Measurements from ENCODE around the gene ABCD3.
"Not testable (repeated sequence)": the region's sequence is repeated elsewhere in the genome, so short reads cannot be mapped to it uniquely, and the experiment has no call there.

The ABCD3 gene

DNA sequence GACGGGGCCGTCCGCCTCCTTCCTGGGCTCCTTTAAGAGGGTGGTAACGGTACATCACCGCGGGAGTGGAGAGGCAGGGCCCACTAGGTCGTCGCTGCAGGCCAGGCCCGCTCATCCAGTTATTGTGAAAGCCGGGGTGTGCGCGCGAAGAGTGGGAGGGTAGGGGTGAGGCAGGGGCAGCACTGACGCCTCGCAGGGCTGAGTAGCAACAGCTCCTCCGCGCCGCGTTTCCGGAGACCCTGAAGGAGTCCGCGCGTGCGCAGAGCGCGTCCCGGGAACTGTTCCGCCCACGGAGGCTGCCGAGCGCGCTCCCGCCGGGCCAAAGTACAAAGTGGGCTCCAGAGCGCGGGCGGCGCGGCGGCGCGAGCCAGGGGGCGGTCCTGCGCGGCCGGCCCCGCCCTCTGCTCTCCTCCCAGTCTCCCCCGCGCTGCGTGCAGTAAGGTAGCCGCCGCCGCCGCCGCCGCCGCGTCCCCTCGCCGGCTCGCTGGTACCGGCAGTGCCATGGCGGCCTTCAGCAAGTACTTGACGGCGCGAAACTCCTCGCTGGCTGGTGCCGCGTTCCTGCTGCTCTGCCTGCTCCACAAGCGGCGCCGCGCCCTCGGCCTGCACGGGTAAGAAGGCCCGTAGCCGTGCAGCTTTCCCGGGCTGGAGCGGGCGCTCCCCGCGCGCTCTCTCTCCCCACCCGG, at the start of gene ABCD3:
TSS of gene ABCD3 (plus strand) at position 412 of the 686 bp plus-strand sequence. CDS start at position 502, 90 bp downstream.
- peak; percentile 96 for DNase-seq (ENCODE audit: low read depth)

DNA sequence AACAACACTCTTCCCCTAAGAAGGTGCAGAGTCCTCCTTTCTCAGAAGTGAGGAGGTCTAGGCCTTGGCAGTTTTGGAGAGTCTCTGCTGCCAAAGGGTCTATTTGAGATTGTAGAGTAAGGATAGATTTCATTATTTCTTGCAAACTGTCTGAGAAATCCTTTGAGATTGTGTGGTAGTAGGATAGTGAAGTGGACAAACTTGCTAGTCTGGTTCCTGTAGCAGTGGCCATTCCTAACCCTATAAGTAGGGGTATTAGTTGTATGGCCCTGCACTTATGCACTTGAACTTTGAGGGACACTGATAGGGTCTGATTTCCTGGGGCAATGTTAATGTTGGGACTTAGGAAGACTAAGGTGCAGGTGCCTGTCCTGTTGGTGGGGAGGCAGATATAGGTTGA, 45.4 kb upstream of the ABCD3 start:
- DNase-seq (ENCODE audit: low read depth), result not testable (repeated sequence)

DNA sequence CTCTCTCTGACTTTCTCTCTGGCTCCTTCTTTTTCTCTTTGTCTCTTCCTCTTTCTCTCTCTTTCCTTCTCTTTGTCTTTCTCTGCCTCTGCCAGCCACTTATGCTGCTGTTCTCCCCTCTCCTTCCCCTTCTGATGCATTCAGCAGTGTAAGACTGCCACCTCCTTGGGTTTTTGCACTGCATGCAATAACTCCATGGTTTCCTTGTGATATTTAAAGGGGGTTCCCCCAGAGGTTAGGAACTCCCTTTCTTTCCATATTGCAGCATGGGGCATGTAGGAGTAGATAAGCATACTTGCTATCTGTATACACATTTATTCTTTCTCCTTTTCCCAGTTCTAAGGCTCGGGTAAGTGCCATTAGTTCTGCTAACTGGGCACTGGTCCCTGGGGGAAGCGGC, 44.9 kb upstream of the ABCD3 start:
- not testable (repeated sequence) for DNase-seq (ENCODE audit: low read depth)

DNA sequence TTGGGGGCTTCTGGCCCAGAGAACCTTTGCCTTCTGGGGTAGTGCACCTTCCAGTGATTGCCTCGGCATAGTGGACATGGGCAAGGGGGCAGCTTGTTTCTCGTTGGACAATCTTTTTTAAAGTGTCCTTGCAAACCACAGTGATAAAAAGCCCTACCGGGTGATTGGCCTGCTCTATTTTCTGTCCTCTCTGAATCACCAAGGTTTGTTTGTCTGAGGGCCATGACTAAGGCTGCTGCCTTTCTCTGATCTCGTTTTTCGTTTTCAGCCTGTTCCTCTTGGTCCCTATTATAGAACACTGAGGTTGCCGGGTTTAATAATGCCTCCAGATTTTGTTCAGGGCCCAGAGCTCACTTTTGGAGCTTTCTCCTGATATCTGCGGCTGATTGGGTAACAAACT, 42.5 kb upstream of the ABCD3 start:
- not testable (repeated sequence) for DNase-seq (ENCODE audit: low read depth)

DNA sequence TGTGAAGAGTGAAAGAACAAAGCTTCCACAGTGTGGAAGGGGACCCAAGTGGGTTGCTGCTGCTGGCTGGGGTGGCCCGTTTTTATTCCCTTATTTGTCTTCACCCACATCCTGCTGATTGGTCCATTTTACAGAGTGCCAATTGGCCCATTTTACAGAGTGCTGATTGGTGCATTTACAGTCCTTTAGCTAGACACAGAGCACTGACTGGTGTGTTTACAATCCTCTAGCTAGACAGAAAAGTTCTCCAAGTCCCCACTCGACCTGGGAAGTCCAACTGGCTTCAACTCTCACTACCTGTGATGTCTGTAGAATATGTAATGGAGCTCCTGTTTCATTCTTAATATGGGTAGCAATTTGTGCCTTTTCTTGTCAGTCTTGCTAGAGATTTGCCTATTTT, 39.7 kb upstream of the ABCD3 start:
- not testable (repeated sequence) for DNase-seq (ENCODE audit: low read depth)

DNA sequence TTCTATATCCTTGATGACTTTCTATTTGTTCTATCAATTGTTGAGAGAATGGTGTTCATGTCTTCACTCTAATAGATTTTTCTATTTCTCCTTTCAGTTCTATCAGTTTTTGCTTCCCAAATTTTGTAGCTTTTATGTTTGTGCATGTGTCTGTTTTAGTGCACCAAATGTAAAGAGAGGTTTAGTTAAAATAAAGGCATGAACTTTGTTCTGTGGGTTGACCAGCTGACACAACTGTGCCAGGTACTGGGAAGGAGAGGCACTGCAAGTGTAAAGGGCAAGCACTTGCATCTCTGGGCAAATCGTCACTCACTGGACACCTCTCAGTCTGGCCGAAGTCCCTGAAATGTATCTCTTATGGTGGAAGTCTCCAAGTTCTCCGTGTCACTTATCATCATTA, 38.6 kb upstream of the ABCD3 start:
- no peak for DNase-seq (ENCODE audit: low read depth)

DNA sequence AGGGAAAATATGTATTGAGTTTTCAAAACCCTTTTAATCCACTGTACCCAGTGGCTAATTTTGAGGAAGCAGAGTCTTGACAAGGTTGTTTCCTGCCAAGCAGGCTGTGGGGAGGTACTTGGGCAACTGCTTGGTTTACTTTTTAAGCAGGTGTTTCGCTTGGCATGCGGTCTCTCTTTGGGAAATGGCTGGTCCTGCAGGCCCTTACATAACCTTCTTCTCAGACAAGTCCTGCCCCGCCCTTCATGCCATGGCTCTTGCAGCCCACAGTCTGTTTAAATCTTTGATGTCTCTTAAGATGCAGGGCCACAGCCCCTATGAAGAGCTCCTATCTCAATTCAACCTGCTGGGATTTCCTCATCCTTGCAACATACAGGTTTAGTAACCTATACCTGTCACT, 36.0 kb upstream of the ABCD3 start:
- no peak for DNase-seq (ENCODE audit: low read depth)

DNA sequence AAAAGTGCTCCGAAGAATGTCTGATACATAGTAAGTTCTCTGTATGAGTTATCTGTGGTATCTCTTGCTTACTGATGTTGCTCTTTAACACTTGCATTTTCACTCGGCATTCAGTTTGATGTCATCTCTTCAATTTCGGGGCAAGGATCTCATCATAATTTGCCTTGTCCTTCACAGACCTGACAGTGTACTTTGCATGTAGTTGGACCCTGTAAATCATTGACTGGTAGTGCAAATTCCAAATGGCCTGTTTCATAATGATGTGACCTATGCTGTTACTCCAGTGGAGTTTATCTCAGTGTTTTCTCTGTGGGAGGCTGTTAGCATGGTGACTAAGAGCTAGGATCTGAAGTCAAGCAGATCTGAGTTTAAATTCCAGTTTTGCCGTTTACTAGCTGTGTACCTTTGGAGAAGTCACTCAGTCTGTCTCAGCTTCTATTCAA, 34.2 kb upstream of the ABCD3 start:
- DNase-seq (ENCODE audit: low read depth), result no peak

DNA sequence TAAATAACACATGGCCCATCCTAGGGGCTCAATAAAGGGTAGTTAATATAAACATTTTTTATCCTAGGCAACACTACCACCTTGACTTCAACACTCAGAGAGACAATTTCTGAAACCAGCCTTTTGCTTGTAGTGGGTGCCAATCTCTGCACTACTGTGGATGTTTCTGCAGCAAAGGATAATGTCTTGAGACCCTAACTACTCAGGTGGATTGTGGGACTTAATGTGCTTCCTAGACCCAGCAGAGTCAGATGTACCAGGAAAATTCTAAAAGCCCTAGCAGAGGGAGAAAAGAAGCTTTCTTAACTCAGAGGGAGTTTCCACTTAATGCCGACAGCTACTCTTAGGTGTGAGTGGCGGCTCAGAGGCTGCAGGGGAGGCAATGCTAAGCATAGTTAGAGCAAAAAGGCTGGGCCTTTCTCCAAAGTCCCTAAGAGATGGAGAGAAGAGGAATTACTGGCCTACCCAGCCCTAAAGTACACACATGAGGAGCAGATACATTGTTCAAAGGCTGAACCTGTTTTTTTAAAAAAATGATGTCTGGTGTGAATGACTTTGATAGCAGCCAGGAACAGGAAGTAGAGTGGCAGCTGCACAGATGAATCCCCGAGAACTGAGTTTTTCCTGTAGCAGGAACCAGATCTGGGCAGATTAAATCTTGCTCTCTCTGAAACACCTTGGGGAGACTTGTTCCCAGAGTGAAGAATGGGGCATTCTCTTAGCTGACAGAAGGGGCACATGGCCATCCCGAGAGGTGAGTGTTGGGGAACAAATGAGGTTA, 33.5 kb upstream of the ABCD3 start:
- DNase-seq (ENCODE audit: low read depth), result no peak

DNA sequence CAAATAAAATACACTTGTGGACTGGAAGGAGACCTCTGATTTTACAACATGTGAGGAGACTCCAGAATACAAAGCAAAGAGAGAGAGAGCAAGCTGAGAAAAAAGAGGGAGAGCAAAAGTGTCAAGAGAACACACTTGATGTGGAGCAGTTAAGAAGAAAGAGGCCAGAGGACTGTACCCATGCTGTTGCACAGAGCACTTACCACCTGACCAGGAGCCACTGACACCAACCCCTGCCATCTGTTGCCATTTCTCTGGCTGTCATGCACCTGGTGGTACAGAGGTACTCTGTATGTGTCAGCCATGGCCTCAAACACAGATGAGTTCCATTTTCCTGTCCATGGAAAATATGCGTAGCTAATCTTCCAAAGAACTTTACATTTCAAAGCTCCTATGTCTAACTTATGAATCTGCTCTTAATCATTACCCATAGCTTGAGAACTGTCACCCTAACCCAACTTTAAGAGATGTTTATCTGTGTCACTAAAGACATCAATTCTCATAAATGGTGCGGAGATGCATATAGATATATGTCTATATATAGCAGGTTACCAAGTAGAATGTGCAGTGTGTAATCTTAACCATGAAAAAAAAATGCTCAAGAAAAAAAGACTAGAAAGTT, 32.8 kb upstream of the ABCD3 start:
- DNase-seq (ENCODE audit: low read depth), result no peak

DNA sequence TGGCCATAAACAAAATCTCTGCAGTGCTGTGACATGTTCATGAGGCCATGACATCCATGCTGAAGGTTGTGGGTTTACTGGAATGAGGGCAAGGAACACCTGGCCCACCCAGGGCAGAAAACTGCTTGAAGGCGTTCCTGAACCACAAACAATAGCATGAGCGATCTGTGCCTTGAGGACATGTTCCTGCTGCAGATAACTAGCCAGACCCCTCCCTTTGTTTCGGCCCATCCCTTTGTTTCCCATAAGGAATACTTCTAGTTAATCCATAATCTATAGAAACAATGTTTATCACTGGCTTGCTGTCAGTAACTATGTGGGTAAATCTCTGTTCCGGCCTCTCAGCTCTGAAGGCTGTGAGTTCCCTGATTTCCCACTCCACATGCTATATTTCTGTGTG, 28.9 kb upstream of the ABCD3 start:
- no peak for DNase-seq (ENCODE audit: low read depth)

DNA sequence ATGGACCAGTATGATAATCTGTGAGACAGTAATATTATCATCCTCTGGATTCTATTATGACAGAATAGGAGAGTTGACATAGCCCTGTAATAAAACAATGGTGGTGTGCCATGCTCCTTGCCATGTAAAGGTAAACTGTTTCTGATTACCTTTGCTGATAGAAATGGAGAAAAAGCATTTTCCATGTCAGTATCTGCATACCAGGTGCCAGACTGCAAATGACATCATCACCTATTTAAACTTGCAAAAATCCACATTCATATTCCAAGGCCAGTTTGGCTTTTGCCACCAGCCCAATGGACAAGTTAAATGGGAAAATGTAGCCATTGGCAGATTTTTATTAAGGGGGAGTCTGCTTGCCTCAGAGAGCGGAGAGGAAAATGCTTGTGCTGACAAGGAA, 23.9 kb upstream of the ABCD3 start:
- no peak for DNase-seq (ENCODE audit: low read depth)

DNA sequence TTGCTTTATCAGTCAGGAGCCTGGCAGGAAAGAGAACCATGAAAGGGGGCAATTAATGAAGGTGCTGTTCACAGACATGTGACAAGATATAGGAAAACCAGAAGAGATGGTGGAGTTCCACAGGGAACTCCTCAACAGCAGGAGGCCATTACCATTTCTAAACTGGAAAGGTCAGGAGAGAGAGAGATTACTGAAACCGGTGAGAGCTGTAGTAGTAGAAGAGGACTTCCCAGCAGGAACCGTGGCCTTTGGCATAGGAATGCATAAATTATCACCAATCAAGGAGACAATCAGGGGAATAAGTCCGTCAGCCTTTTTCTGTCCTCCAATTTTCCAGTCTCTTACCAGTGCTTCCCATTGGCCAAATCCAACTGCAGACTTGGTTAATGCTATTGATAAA, 23.0 kb upstream of the ABCD3 start:
- no peak for DNase-seq (ENCODE audit: low read depth)

DNA sequence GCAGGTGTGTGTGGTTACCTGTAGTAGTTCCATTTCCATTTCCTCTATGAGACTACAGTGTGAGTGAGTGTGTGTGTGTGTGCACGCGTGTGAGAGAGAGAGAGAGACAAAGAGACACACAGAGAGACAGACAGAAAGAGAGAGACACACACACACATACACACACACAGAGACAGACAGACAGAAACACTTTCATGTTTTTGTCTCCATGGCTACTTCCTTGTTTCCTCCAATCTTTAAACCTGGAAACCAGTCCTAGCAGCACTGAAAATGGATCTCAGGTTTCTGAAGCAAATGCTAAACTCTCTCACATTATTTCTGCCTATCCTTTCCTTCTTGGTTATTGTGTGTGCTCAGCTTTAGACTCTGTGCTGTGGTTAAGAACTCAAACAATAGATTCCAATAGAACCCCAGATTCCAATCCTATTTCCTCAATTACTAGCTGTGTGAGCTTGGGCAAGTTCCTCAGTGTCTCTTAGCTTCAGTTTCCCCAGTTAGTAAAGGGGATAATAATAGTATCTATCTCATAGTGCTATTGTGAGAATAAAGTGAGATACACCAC, 22.4 kb upstream of the ABCD3 start:
- DNase-seq (ENCODE audit: low read depth), result no peak

DNA sequence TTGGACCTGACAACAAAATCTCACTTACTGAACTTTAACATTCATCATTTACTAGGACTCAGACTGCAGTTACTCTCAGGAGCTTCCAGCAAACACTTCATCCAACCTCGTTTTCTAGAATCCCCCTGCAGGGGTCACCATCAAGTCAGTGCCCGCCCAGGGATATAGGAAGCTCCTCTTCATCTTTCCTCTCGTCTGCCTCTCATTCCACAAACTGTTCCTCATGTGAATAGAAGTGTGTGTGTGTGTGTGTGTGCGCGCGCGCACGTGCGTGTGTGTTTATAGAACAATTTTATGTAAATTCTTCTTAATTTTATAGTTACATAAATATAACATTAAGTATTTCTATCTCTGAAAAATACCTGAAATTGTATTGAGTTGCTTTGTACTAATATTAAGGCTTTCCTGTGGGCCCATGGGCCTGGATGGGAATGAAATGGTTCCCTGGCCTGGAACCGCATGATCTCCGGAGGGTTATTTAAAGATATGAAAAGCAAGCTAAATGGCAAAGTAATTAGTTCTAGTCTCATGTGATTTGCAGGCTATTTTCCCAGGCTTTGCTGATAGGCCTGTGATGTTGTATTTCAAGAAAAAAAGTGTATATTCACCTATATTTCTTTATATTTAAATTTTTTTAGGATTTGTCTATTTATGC, 21.7 kb upstream of the ABCD3 start:
- no peak for DNase-seq (ENCODE audit: low read depth)

DNA sequence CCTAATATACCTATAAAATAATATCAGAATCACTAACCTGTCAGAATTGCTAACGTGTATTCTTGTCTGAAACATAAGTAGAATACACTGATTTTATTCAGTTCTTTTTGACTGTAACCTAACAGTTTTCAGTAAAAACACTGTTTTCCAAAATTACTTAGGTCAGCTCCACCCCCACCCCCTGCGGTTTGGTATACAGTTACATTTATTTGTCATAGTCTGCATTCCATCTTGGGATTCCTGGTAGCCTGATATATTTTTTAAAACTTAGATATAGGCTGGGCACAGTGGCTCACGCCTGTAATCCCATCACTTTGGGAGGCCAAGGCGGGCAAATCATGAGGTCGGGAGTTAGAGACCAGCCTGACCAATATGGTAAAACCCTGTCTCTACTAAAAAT, 19.8 kb upstream of the ABCD3 start:
- no peak for DNase-seq (ENCODE audit: low read depth)

DNA sequence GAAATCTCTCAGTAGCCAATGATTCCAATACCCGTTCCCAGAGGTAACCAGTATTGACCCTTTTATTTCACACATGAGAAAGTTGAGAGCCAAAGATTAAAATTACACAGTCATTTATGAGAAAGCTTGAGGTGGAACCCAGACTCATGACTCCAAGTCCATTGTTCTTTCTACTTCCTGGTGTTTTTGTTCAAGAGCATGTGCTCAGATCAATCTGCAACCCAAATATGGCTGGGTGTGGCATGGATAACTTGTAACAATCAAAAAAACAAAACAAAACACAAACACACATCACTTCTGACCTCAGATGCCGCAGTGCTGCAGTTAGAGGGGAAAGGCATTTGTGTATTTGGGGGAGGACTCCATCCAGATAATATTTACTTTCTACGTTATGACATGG, 18.7 kb upstream of the ABCD3 start:
- no peak for DNase-seq (ENCODE audit: low read depth)

DNA sequence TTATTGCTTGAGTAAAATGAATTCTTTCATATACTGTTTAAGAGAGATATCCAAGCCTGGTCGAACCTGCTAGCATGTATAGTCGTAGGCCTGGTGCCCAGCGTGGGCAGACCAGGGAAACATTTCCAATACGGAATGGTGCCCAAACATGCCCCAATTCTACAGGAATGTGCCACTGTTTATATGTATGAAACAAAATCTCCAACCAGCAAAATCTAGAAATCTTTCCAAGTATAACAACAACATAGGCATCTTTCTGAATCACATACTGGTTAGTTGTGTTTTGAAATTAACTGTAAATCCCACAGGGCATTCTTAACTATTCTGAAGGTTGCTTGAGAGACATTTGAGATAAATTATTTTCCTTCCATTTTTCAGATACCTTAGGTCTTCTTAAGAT, 17.0 kb upstream of the ABCD3 start:
- DNase-seq (ENCODE audit: low read depth), result no peak

DNA sequence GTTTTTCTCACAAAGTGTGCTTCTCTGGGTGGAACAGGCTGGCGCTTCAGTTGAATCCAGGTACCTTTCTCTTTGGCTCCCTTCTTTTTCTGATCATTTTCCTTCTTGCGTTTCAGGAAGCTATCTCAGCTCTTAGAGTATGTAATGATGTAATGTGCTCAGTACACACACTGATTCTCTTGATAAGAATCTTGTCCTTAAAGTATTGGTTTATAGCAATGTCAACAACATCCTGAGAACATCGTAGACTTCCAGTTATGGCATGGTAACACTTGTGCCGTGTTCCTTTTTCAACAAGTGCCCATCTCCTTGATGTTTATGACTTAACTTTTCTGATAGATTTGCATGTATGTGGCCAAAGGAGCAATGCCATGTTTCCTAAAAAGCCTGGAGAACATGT, 11.7 kb upstream of the ABCD3 start:
- DNase-seq (ENCODE audit: low read depth), result no peak

DNA sequence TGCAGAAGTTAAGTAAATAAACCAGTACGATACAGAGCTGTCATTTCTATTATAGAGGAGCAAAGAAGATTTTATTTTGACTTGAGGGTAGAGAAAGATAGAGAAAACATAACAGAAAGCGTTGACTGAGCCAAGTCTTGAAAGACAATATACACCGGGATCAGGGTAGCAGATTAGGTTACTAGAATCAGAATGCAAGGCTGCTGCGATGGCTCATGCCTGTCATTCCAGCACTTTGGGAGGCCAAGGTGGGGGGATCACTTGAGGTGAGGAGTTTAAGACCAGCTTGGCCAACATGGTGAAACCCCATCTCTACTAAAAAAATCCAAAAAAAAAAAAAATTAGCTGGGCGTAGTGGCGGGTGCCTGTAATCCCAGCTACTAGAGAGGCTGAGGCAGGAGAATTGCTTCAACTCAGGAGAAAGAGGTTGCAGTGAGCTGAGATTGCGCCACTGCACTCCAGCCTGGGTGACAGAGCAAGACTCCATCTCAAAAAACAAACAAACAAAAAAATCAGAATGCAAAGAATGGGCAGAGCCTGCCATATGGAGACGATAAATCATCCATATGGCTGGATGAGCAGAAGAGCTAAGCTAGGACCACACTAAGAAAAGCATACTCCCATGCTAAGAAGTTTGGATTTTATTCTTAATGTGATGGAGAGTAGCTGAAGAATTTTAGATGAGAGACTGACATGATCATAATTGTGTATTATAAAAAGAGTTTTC, 9.9 kb upstream of the ABCD3 start:
- no peak for DNase-seq (ENCODE audit: low read depth)

DNA sequence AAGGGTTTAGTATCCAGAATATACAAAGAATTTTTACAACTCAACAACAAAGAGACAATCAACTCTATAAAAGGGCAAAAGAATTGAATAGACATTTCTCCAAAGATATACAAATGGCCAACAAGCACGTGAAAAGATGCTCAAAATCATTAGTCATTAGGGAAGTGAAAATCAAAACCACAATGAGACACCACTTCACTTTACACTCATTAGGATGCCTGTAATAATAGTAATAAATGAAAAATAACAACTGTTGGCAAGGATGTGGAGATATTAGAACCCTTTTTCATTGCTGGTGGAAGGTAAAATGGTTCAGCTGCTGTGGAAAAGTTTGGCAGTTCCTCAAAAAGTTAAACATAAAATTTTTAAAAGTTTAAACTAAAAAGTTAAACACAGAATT, 7.0 kb upstream of the ABCD3 start:
- DNase-seq (ENCODE audit: low read depth), result no peak

DNA sequence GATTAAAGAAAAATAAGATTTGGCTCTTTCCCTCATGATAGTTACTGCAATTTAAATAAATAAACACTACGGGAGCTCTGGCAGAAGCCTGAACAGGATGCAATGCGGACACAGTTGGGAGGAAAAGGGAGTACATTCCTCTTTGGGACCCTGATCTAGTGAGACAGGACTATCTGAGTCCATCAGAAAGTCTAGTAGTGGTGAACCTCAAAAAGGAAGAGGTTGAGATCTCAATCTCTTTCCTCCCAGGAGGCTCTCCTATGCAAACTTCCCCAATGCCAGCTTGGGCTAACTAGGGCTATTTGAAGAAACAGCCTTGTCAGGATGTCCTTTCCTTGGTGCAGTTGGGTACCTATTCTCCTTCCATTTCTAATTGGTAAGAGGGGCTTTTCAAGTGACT, 4.9 kb upstream of the ABCD3 start:
- DNase-seq (ENCODE audit: low read depth), result no peak
